ENCODE results near the gene TMEM232. TPM values are rescaled to one million over a fixed set of nuclear protein-coding genes. Genes with fewer than 3 reads are reported as not detected.
A peak's percentile ranks its signal among the peaks of the same experiment; 100 is the strongest.
"Not testable (repeated sequence)": the region's sequence is repeated elsewhere in the genome, so short reads cannot be mapped to it uniquely, and the experiment has no call there.

Gene TMEM232
- 0.41 TPM for polyA plus RNA-seq (2013, experiment 1 of 2; ENCODE audit: insufficient read length)
- polyA plus RNA-seq (2013, experiment 2 of 2; ENCODE audit: insufficient read length): 0.91 TPM

DNA sequence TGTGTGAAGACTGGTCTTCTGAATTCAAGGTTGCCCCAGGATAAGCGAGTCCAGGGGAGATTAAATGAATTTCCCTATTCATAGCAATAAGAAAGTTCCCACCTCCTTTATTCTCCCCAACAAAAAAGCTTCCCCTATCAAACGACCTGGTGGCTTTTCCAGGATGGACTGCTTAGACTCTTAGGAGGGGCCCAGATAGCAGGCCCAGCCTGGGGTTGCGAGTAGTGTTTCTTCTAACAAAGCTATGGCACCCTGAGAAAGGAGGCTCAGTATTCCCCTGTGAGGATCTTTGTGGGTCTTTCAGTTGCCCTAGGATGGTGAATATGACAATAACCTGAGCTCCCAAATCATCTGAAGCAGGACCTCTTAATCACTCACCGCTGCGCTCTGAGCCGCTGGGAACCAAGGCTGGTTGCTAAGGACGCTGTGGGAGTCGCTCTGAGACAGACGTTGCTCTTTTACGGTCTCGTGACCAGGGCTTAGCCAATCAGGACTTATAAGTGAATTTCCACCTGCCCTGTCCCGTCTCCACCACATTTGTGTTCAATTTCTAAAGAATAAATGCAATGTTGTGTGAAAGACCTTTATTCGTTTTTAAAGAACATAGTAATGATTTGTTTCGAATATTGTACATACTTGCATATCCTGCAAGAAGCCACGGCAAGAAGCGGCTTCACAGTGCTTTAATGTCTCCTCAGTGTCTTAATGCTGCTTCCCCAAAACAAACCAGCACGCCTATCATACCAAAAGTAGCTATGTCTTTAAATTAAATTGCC lies at the start of gene TMEM232:
TMEM232 (minus strand) TSS at position 423 of the 776 bp plus-strand sequence. CDS start 59,319 bp downstream, outside the sequence.
- peak; percentile 55 for DNase-seq

DNA sequence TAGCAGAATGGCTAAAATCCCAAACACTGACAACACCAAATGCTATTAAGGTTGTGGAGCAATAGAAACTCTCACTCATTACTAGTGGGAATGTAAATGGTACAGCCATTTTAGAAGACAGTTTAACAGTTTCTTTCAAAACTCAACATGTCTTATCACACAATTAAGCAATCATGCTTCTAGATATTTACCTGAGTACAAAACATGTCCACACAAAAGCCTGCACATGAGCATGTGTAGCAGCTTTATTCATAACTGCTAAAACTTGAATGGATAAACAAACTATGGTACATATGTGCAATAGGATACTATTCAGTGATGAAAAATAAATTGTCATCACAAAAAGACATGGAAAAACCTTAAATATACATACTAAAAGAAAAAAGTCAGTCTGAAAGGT lies 43.8 kb upstream of the TMEM232 start:
- no peak for DNase-seq

DNA sequence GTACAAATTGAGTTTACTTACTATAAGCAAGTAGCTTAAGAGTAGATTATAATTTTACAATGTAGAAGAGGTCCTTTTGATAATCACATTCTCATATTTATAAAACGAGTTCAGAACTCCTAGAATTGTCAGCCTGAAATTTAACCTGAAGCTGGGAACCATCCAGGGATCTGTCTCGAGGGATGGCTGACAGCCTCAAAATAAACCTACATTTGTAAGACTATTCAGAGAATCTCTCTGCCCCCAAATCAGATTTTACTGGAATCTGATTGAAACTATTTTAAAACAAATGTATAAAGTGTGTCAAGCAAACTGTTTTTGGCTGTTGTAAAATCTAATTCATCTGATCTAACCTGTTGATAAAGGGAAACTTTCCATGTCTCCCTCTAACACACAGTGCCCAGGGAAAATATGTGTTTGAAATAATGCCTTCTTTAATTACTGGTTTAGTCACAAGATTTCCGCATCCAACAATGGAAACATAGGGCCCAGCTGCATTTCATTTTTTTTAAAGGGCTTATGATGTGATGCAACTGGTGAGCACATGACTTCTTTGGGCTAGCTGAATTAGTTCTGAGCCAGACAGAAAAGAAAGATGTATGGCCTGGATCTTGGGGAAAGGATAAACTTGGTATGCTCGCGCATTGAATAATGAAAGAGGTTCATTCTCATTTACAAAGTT lies 42.7 kb upstream of the TMEM232 start:
- DNase-seq: peak; percentile 85

DNA sequence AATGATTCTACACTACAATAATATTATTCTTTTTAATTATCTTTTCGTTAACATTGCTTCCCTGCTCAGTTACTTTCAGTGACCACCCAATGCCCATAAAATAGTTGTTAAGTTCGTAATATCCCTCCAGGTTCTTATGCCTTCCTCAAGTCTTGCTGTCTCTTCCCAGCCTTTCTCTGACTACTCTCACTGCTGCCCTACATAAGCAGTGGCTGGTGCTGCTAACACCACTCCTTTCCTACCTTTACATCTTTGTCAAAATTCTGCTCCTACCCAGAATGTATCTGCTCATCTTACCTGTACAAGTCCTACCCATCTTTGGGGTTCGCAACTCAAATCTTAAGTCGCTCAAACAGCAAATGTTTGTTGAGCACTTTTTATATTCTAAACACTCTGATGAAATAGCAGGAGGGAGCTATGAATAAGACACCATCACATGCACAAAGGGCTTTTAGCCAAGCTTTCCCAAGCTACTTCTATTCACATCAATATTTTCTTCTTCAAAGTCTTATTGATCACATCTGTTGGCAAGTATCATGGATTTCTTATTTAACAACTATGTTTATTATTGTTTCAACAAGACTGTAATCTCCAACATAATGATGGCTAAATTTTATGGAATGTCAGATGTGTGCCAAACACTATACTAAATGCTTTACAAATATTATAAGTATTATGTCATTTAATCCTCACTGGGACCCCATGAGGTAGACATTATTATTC lies 41.8 kb upstream of the TMEM232 start:
- peak; percentile 65 for DNase-seq

DNA sequence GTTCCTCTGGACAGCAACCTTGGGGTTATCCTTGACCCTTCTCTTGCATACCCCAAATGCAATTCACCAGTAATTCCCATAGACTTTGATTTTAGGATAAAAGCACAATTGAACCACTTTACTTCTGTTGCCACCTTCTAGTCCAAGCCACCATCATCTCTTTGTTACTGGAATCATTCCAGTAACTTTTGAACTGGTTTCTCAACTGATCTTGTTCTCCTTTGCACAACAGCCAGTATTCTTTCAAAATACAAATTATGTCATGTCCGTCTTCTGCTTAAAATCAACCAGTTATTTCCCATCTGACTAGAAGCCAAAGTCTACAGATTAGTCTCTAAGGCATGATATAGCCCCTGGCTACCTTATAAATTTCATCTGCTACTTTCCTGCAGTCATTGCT lies 33.7 kb upstream of the TMEM232 start:
- no peak for DNase-seq

DNA sequence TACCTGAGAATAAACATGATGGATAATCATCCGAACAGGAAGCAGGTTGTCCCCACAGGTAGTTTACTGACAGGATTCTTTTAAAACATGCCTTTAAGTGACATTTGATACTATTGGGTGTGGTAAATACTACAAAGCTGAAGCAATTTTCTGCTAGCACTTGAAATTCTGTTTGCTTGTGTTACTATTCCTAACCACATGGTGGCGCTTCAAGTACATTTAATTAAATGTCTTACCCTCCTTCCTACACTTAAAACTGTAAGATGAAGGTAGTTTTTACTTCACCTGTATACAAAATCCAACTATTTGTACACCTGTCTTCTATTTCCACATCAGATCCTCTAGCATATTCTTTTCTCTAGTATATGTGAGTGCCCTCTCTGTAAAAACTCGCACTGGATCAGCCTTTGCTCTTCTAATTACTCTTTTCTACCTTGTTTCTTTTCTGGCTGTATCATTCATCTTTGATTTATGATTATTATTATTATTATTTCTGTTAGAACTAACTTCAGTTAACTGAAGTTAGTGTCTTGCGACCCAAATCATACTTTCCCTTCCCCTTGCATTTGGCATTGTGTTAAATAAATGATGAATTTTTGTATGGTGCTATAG lies 30.8 kb upstream of the TMEM232 start:
- DNase-seq: peak; percentile 43

DNA sequence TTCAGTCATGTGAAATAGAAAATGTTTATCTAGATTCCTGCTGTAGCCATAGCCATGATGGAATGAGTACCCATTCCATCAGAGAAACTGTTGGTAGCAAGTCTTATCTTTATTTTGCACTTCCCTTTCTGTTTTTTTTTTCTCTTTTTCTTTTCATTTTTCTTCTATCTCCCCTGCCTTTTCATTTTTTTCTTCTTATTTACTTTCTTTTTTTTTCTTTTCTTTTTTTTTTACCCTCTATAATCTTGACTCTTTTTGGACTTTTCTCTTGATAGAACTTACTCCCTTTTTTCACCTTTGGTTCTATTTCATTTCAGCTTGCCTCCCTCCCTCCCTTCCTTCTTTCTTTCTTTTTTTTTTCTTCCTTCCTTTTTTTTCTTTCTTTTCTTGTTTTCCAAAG lies 27.7 kb upstream of the TMEM232 start:
- no peak for DNase-seq

DNA sequence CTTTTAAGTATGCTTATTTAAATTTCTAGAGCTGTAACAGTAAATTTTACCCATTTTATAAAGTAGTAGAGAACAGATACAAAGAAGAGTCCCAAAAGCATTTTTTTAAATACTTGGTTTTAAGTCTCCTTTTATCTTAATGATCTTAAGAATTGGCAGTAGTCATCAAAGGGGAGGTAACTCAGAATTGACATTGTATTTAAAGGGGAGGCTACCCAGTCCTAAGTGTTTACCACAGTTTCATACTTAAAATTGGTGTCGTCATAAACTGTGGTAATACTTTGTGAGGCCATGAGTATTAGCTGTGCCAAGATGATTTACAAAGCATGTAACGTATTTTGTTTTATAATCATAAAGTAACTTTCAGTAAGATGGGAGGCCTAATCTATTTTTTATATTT lies 27.1 kb upstream of the TMEM232 start:
- DNase-seq: no peak

DNA sequence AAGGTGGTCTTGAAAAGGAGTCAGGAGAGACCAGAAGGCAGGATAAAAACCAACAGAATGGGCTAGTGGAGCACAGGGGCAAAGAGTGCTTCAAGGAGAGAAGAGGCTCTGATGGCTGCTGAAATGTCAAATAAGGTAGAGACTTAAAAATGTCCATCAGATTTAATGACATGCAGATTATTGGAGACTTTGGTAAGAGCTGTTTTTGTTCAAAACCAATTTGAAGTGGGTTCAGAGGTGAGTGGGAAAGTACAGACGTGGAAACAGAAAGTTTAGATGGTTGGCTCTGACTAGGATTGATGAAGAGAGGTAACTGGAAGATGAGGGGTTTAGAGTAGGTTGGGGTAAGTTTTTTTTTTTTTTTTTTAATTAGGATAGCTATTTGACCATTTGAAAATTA lies 26.5 kb upstream of the TMEM232 start:
- no peak for DNase-seq

DNA sequence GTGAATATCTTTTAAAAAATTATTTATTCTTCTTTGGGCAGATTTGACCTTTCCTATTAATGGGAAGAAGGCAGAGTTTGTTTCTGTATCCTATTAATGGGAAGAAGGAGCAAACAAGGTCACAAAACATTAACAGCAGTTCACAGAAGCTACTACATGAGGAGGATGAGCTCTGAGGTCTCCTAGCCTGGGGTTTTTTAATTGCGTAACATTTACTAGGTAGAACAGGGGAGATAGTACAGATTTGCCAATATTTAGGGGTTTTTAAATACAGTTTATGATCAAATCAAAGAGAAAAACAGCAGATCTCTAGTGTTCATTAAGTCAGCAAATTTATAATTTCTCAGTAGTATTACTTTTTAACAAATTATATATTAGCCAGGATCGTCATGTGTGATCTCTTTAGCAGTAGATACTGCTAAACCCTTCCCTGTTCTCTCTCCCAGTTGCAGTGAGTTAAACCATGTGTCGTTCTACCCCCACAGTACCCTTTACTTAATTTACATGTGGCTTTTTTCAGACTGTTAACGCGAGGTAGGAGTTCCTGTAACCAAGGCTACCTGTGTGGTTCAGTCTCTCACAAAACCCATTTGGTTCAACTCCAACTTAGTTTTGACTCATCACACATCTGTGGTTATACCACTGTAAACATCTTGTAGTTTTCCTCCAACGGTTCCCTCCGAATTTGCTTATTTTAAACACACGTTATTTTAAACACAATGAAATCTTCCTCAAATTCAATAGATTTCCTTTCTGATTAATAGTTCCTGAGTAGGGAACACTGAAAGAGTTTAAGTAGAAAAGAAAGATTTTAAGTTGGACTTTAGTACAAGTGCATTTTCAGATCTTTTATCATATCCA lies 25.7 kb upstream of the TMEM232 start:
- DNase-seq: peak; percentile 13

DNA sequence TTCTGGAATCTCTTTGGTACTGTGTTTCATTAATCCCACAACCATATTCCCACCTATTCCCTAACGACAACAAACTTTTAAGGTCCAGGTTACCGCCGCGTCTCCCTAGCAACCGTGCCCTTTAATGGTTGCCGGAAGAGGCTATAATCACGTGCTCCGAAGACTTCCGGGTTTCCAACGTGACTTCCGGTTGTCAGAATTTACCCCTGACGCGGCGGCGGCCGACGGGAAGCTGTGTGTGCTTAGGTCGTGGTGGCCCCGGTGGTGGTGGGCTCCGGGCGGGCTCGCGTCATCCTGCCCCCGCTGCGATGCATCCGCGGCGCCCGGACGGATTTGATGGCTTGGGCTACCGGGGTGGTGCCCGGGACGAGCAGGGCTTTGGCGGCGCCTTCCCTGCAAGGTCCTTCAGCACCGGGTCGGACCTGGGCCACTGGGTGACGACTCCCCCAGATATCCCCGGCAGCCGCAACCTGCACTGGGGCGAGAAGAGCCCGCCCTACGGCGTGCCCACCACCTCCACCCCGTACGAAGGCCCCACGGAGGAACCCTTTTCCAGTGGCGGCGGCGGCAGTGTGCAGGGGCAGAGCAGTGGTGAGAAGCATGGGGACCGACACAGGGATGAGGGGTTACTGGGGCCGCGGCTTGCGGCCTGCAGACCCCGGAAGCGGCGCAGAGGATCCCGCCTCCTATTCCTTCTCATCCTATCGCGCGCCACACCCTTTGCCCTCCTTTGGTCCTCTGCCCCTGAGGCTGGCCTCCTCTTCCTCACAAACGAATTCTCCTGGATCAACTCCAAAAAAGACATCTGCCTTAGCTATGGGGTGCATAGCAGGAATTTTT lies 12.6 kb upstream of the TMEM232 start, which contains the start of gene SLC25A46:
SLC25A46 (plus strand) TSS at position 196 of the 840 bp plus-strand sequence; CDS start at position 309, 113 bp downstream.
- peak; percentile 90 for DNase-seq

DNA sequence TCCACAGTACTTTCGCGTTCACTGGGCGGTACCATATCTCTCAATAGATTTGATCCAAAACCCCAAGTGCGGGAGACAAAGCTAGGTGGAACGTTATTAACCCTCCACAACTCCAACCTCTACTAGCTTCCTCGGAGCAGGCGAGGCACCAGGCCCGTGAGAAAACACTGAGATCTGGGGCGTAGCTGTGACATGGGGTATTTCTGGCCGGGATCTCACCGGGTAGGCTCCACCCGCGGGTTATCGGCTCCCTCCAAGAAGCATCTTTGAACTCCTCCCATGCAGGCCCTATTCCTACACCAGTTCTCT lies 12.0 kb upstream of the TMEM232 start:
- no peak for DNase-seq

DNA sequence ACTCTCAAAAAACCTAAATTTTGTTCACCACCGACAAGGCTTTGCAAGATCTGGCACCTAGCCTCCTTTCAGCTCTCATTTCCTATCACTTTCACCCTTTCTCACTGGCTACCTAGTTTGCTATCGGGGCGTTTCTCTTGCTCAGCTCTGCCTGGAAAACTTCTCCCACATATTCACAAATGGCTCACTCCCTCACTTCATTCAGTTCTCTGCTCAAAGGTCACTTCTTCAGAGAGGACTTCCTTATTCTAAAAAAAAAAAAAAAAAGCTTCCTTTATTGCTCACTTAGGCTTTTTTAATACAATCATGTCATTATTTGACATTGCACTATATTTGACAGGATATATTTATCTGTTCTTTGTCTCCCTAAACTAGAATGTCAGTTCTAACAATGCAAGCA lies 10.3 kb upstream of the TMEM232 start:
- DNase-seq: no peak

DNA sequence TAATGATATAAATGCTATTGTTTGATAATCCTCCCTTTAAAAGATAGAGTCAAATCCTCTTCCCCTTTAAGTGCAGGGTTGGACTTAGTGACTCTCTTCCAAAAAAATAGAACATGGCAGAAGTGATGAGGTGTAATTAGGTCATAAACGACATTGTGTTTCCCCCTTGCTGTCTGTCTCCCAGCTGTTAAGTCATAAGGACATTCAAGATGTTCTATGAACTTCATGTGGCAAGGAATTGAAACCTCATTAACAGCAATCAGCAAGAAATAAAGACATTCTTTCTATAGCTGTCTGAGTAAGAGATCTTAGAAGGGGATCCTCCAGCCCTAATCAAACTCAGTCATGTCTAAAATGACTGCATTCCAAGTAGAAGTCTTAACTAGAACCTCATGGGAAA lies 9.1 kb upstream of the TMEM232 start:
- peak; percentile 22 for DNase-seq

DNA sequence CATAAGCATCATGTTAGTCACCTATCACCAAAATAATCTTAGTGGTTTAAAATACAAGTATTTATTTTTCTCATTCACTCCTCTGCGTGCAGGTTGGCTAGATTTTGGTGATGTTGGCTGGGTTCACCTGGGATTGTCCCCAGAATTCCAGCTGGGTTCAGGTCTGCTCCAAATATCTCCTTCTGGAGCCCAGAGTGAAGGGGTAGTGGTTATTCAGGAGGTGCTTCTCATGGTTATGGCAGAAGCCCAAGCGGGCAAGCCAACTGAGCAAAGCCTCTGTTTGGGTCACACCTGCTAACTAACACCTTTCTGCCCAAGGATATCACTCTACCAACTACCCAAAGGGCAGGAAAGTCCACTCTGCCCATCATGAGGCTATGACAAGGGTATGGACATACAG lies 7.6 kb upstream of the TMEM232 start:
- no peak for DNase-seq

DNA sequence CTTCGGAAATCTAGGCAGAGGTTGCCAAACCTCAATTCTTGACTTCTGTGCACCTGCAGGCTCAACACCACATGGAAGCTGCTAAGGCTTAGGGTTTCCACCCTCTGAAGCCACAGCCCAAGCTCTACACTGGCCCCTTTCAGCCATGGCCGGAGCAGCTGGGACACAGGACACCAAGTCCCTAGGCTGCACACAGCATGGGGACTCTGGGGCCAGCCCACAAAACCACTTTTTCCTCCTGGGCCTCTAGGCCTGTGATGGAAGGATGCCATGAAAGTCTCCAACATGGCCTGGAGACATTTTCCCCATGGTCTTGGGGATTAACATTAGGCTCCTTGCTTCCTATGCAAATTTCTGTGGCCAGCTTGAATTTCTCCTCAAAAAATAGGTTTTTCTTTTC lies 5.0 kb upstream of the TMEM232 start:
- DNase-seq: not testable (repeated sequence)

DNA sequence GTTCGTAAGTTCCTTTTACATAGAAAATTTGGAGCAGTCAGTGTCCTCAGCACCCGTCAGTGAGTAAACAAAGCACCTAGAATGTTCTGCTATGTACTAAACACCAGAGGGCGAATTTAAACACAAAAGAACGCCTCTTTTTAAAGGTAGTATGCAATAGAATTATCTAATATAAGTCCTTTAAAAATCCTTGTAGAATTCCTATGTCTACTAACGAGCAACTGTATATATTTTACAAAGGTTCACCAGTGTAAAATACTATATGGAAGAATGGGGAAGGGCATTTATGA lies 499 bp upstream of the TMEM232 start:
- no peak for DNase-seq

DNA sequence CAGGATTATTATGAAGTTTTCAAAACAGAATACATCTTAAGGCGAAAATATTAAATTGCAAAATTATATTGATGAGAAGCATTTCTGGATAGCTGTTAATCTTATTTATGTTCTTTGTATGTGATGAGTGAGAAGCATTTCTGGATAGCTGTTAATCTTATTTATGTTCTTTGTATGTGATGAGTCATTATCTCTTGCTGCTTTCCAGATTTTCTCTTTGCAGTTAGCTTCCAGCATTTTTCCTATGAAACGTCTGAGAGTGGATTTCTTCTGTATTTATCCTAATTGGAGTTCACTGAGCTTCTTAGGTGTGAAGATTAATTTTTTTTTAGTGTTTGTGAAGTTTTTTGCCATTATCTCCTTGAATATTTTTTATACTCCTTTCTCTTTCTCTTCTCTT lies 8.2 kb downstream of the TMEM232 start:
- DNase-seq: peak; percentile 57

DNA sequence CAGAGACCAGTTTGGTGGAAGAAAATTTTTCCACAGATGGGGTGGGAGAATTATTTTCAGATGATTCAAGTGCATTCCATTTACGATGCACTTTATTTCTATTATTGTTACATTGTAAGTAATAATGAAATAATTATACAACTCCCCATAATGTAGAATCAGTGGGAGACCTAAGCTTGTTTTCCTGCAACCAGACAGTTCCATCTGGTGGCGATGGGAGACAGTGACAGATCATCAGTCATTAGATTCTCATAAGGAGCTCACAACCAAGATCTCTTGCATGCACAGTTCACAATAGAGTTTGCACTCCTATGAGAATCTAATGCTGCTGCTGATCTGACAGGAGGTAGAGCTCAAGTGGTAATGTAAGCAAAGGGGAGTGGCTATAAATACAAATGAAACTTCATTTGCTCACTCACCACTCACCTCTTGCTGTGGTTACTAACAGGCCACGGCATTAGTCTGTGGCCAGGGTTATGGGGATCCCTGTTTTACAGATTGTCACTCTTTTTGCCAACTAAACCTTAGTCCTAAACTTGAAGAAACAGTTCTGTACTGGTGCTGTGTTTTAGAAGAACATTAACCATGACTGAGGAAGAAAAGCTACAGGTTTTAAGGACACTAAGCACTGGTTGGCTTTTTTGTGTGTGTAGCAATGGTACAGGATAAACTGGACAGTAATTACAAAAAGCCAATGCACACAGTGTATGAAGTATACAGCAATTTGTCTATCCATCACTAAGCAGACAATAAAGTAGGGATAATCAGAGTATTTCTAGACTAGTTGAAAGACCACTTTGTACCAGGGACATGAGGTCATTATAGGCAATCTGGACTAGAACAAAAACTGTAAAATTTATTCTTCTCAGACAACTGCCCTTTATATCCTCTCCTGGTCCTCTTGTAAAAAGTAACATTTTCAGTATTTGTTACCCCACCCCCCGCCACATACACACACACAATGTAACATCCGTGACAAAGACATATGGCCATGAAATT lies 9.9 kb downstream of the TMEM232 start:
- peak; percentile 18 for DNase-seq
